ENCODE results near the gene SH3TC1. TPM values are rescaled to one million over a fixed set of nuclear protein-coding genes. Genes with fewer than 3 reads are reported as not detected.
A peak's percentile ranks its signal among the peaks of the same experiment; 100 is the strongest.

The SH3TC1 gene
- total and polyA plus RNA-seq, 12 donors: 1.5 to 58.7 (median 22.0) TPM

DNA sequence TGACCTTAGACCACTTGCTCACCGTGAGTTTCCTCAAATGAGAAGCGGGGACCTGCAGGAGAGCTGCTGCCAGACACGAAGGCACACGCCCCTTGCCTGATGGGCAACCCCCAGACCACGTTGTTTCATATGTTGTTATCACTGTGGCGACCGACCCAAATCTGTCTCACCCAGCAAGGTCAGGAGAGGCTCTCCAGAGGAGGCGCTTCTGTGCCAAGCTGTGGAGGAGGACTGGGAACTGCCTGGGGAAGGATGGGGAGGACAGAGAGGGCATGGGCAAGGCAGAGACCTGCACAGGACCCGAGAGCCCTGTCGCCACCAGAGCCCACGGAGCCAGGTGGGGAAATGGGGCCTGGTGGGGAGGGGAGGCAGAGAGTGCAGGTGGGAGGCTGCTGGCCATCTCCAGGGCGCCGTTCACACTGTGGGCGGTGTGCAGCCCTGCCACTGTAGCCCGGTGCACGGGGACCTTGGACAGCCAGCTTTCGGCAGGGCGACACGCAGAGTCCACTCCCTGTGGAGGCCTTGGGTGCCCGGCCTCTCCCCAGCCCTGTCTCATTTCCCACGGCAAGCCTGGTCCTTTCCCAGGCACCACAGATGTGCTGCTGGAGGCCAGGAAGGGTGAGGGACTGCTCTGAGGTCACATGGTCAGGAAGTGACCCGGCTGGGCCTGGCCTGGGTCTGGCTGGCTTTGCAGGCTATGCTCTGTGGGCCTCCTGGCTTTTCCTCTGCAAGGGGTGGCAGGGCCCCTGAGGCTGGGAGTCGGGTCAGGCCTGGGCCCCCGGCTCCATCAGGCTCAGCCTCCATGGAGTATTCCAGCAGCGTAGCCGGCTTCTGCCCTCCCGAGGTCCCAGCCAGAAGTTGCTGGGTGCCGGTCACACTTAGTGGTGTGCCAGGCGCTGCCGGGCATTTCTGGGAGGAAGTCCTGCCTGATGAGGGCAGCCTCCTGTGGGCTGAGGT lies 73.7 kb downstream of the SH3TC1 start:
- Histone ChIP-seq H3K4me3 (no peak overlapping the region), H3K27ac (peak overlapping the region in 1 of 5 donors; percentile 53), H3K27me3 (peaks cover 10% of the 10 kb centered on the region), H3K9me3 (replicated peaks in 1 of 3) (no peaks in the 10 kb centered on the region), H3K36me3 (replicated peaks in 1 of 2) (no peaks in the 10 kb centered on the region), H3K4me1 (replicated peaks in 1 of 2) (peaks cover 4 to 7% of the 10 kb centered on the region in 2 donors)
- 51 to 61% (median 59%) methylated on average over 13 to 30 of the region's 30 CpGs for WGBS, 4 donors
- intact Hi-C loops (cut with DNase I): no loop called here
- DNase-seq: peak in 2 of 7 donors; percentile 12 to 41
- no peak for TF ChIP-seq POLR2A (IDR thresholded peaks at IDR 0.05)

DNA sequence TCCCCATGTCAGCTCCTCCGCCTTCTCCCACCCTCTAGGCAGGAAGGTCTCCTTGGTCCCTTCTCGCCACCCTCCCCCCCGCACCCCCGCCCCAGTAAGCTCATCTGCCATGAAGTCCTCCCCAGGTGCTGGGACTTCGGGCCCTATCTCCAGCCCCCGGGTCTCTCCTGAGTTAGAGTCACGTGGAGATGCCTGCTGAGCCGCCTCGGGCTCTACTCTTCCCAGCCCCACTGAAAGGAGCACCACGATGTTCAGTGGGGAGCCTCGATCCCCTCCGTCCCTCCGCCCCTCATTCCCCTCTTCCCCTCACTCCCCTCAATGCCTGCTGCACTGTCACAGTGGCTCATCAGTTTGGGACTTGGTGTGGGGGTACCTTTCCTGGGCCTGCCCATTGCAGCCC lies 74.4 kb downstream of the SH3TC1 start:
- TF ChIP-seq POLR2A (IDR thresholded peaks at IDR 0.05): no peak
- TF ChIP-seq, protein P1, sequence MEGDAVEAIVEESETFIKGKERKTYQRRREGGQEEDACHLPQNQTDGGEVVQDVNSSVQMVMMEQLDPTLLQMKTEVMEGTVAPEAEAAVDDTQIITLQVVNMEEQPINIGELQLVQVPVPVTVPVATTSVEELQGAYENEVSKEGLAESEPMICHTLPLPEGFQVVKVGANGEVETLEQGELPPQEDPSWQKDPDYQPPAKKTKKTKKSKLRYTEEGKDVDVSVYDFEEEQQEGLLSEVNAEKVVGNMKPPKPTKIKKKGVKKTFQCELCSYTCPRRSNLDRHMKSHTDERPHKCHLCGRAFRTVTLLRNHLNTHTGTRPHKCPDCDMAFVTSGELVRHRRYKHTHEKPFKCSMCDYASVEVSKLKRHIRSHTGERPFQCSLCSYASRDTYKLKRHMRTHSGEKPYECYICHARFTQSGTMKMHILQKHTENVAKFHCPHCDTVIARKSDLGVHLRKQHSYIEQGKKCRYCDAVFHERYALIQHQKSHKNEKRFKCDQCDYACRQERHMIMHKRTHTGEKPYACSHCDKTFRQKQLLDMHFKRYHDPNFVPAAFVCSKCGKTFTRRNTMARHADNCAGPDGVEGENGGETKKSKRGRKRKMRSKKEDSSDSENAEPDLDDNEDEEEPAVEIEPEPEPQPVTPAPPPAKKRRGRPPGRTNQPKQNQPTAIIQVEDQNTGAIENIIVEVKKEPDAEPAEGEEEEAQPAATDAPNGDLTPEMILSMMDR (IDR thresholded peaks at IDR 0.05): no peak
- Histone ChIP-seq H3K4me1 (replicated peaks in 1 of 2) (peaks cover 4 to 7% of the 10 kb centered on the region in 2 donors), H3K9me3 (replicated peaks in 1 of 3) (no peaks in the 10 kb centered on the region), H3K4me3 (no peak overlapping the region), H3K27me3 (peaks cover 10% of the 10 kb centered on the region), H3K27ac (peak overlapping the region in 1 of 5 donors; percentile 53), H3K36me3 (replicated peaks in 1 of 2) (no peaks in the 10 kb centered on the region)
- WGBS, 4 donors: 75 to 91% (median 81%) methylated on average over 8 to 13 of the region's 13 CpGs
- DNase-seq: no peak
- intact Hi-C loops (cut with DNase I): no loop called here

DNA sequence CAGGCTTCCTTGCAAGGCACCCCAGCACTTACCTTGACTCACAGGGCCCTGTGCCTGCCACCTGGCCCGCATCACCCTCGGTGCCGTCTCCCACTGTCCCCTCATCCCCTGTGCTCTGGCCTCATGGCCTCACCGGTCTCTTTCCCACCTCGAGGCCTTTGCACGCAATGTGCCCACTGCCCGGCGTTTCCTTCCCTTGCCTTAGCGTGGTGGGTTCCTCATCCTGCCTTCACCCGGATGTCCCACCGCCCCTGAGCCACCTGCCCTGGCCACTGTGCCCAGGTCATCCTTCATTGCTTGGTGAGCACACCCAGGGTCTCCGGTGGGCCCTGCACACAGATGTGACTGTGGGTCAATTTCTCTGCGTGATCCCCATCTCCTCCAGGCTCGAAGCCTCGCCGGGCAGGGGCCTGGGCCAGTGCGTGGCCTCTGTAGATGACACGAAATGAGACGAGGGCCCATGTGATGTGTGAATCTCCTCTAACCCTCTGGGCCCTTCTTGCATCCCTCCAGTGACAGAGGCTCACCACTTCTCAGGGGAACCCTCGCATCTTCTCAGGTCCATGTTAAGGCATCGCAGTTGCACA lies 75.1 kb downstream of the SH3TC1 start:
- peaks cover 10% of the 10 kb centered on the region for H3K27me3 ChIP-seq
- H3K27ac ChIP-seq: peak overlapping the region in 1 of 5 donors; percentile 53
- no peak overlapping the region for H3K4me3 ChIP-seq
- peaks cover 4 to 7% of the 10 kb centered on the region in 2 donors for H3K4me1 ChIP-seq (replicated peaks in 1 of 2)
- no peak for TF ChIP-seq POLR2A (IDR thresholded peaks at IDR 0.05)
- TF ChIP-seq, protein P1 (IDR thresholded peaks at IDR 0.05): no peak
- no peaks in the 10 kb centered on the region for H3K9me3 ChIP-seq (replicated peaks in 1 of 3)
- 87 to 91% (median 89%) methylated on average over 21 of the region's 21 CpGs for WGBS, 4 donors
- DNase-seq: no peak
- intact Hi-C loops (cut with DNase I): no loop called here
- H3K36me3 ChIP-seq (replicated peaks in 1 of 2): no peaks in the 10 kb centered on the region

DNA sequence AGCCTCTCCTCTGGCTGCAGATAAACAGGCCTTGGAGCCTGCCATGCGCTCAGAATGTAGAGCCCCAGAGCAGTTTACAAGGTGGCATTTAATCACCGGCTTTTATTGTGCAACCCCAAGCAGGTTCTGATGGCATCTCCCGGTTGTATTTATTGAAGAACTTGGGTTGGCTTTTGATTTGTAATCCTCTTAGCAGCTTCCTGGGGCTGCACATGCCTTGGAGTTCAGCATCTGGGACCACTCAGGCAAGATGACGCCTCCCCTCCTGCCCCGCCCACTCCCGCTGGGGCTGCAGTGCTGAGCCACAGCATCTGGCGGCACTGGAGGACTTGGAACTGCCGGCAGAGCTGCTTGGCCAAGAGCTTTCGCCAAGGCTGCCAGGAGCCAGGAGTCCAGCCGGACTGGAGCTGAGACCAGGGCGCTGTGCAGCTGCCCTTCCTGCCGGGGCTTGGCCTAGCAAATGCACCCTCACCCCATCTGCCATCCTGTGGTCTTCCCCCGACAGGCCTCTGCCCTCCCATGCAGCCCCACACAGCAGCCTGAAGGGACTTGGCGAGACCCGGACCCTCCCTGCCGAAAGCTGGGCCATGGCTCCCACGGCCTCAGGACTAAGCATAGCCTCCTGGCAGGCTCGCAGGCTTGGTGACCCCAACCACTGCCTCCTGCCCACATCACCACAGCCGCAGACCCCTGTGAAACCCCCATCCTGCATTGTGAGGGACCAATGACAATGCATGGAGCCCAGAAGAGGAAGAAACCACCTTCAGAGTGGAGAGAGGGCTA lies 75.9 kb downstream of the SH3TC1 start:
- no peak overlapping the region for H3K4me3 ChIP-seq
- peak in 6 of 7 donors; percentile 44 to 85 (median 58) for DNase-seq
- WGBS, 4 donors: 55 to 71% (median 66%) methylated on average over 4 to 19 of the region's 19 CpGs
- no peaks in the 10 kb centered on the region for H3K36me3 ChIP-seq (replicated peaks in 1 of 2)
- TF ChIP-seq, protein P1 (IDR thresholded peaks at IDR 0.05): peak in 1 of 6 experiments; percentile 23
- no peak for TF ChIP-seq POLR2A (IDR thresholded peaks at IDR 0.05)
- no peaks in the 10 kb centered on the region for H3K9me3 ChIP-seq (replicated peaks in 1 of 3)
- intact Hi-C loops (cut with DNase I): no loop called here
- H3K27ac ChIP-seq: peak overlapping the region in 1 of 5 donors; percentile 53
- H3K4me1 ChIP-seq (replicated peaks in 1 of 2): peaks cover 4 to 7% of the 10 kb centered on the region in 2 donors
- peaks cover 9% of the 10 kb centered on the region for H3K27me3 ChIP-seq

Data from adrenal gland (tissue), 12 donors.